H1 (cell line): ENCODE measurements around the gene PRUNE1.

ENCODE experiments used
- BACH1 ChIP-seq: IDR thresholded peaks from 2 replicates; pipeline ENCODE4 v1.6.1; 2012; ENCODE audit warnings: low read length, improper control_type of control experiment
- CTCF ChIP-seq, 3 experiments: IDR thresholded peaks; 1 replicate in 2 of 3; 2 replicates in 1 of 3; pipeline versions ENCODE4 v1.5.1 to v1.6.1; 2011; ENCODE audit warnings: low read length in 3 of 3, mild to moderate bottlenecking in 3 of 3, inconsistent platforms in 2 of 3, low read depth in 1 of 3, moderate library complexity in 1 of 3; ENCODE audit not compliant: insufficient read depth in 1 of 3; ENCODE audit errors: control extremely low read depth in 1 of 3
- YY1 ChIP-seq: IDR thresholded peaks from 2 replicates; pipeline ENCODE4 v1.6.1; 2011; ENCODE audit warnings: low read depth, mild to moderate bottlenecking, low read length
- ZNF274 ChIP-seq: IDR thresholded peaks from 2 replicates; pipeline ENCODE4 v1.7.0; 2012; ENCODE audit warnings: low read length, borderline replicate concordance; ENCODE audit errors: extremely low read depth

DNA sequence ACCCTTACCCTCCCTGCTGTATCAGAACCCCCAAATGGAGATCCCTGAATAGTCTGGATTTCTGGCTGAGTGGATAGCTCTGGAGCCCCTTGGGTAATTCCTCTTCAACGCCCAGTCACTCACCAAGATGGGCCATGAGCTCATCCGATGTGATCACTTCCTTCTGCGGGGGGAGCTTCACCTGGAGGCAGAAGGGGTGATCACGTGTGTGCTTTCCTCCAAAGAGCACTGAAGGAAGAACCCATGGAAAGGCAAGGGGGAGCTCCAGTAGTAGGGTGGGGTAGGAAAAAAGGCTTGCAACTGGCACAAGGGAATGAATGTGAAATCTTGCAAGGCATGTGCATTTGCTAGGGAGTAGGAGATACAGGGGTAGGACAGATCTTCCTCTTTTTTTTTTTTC, 6.6 kb upstream of the PRUNE1 start:
- TF ChIP-seq CTCF (IDR thresholded peaks at IDR 0.05; ENCODE audit: control extremely low read depth in 1 of 3, insufficient read depth in 1 of 3, low read depth in 1 of 3, low read length in 3 of 3) (no peak), ZNF274 (no peak), YY1 (no peak), BACH1 (no peak)
